ENCODE measurements around the gene CD58. TPM values are rescaled to one million over a fixed set of nuclear protein-coding genes. Genes with fewer than 3 reads are reported as not detected.

The CD58 gene
- total RNA-seq, 1 donor from 2014 or later: 160 TPM

- H3K4me1 Mint-ChIP-seq: no peaks in the 10 kb centered on the region
- DNase-seq (no peak), ATAC-seq (ENCODE audit: low read depth) (no peak)
- CTCF ChIA-PET: interaction anchor here (0.8 kb wide), 1 partner anchor 44 kb away, joined by 3 read pairs; no protein-coding TSS in a partner anchor
- H3K27me3 Mint-ChIP-seq: no peaks in the 10 kb centered on the region
- no peak overlapping the region for H3K27ac Mint-ChIP-seq
- TF ChIP-seq CTCF (IDR thresholded peaks at IDR 0.05): no peak
- peaks cover 6% of the 10 kb centered on the region for H3K9me3 Mint-ChIP-seq
- H3K36me3 Mint-ChIP-seq (ENCODE audit: low read depth): peaks cover 88% of the 10 kb centered on the region
- POLR2A ChIA-PET: no interaction called here
- H3K4me3 Mint-ChIP-seq: no peak overlapping the region
- intact Hi-C loops (cut with micrococcal nuclease): no loop called here
Observed at GRCh38 chr1:116529681-116530080, 41.1 kb downstream of the CD58 start.

- H3K9me3 Mint-ChIP-seq: peaks cover 6% of the 10 kb centered on the region
Observed at GRCh38 chr1:116529199-116529631, 41.6 kb downstream of the CD58 start.

GRCh38 chr1:116528329-116529083 is 42.3 kb downstream of the CD58 start:
- H3K4me3 Mint-ChIP-seq: no peak overlapping the region
- H3K9me3 Mint-ChIP-seq: peaks cover 6% of the 10 kb centered on the region
- TF ChIP-seq CTCF (IDR thresholded peaks at IDR 0.05): no peak
- no peak overlapping the region for H3K27ac Mint-ChIP-seq
- CTCF ChIA-PET: no interaction called here
- no peak for DNase-seq
- no peak for ATAC-seq (ENCODE audit: low read depth)
- no peaks in the 10 kb centered on the region for H3K27me3 Mint-ChIP-seq
- intact Hi-C loops (cut with micrococcal nuclease): loop anchor here (1.0 kb wide), 1 partner anchor 8 kb away; no protein-coding TSS in a partner anchor
- POLR2A ChIA-PET: no interaction called here
- no peaks in the 10 kb centered on the region for H3K4me1 Mint-ChIP-seq
- peaks cover 87% of the 10 kb centered on the region for H3K36me3 Mint-ChIP-seq (ENCODE audit: low read depth)

More at GRCh38 chr1:116529199-116529631, 41.6 kb downstream of the CD58 start:
- Mint-ChIP-seq H3K36me3 (ENCODE audit: low read depth) (peaks cover 89% of the 10 kb centered on the region), H3K27ac (no peak overlapping the region), H3K27me3 (no peaks in the 10 kb centered on the region), H3K4me3 (no peak overlapping the region), H3K4me1 (no peaks in the 10 kb centered on the region)
- TF ChIP-seq CTCF (IDR thresholded peaks at IDR 0.05): no peak
- ChIA-PET POLR2A (no interaction called here), CTCF (interaction anchor here (0.8 kb wide), 1 partner anchor 44 kb away, joined by 3 read pairs; no protein-coding TSS in a partner anchor)
- intact Hi-C loops (cut with micrococcal nuclease): no loop called here
- ATAC-seq (ENCODE audit: low read depth) (no peak), DNase-seq (no peak)

- POLR2A ChIA-PET: no interaction called here
- H3K4me1 Mint-ChIP-seq: no peaks in the 10 kb centered on the region
- CTCF ChIA-PET: no interaction called here
- H3K36me3 Mint-ChIP-seq (ENCODE audit: low read depth): peaks cover 87% of the 10 kb centered on the region
- DNase-seq (no peak), ATAC-seq (ENCODE audit: low read depth) (no peak)
- intact Hi-C loops (cut with micrococcal nuclease): loop anchor here (2.0 kb wide), 1 partner anchor 13 kb away; no protein-coding TSS in a partner anchor
- peaks cover 6% of the 10 kb centered on the region for H3K9me3 Mint-ChIP-seq
- no peak for TF ChIP-seq CTCF (IDR thresholded peaks at IDR 0.05)
- no peak overlapping the region for H3K27ac Mint-ChIP-seq
- no peak overlapping the region for H3K4me3 Mint-ChIP-seq
- H3K27me3 Mint-ChIP-seq: no peaks in the 10 kb centered on the region
Observed at GRCh38 chr1:116525440-116525839, 45.4 kb downstream of the CD58 start.

GRCh38 chr1:116521186-116521585 is 49.6 kb downstream of the CD58 start:
- peaks cover 16% of the 10 kb centered on the region for H3K4me1 Mint-ChIP-seq
- no peak for TF ChIP-seq CTCF (IDR thresholded peaks at IDR 0.05)
- H3K36me3 Mint-ChIP-seq (ENCODE audit: low read depth): peaks cover 87% of the 10 kb centered on the region
- H3K27me3 Mint-ChIP-seq: no peaks in the 10 kb centered on the region
- ATAC-seq (ENCODE audit: low read depth) (no peak), DNase-seq (no peak)
- intact Hi-C loops (cut with micrococcal nuclease): no loop called here
- peaks cover 2% of the 10 kb centered on the region for H3K9me3 Mint-ChIP-seq
- no peak overlapping the region for H3K4me3 Mint-ChIP-seq
- POLR2A ChIA-PET: no interaction called here
- CTCF ChIA-PET: no interaction called here
- H3K27ac Mint-ChIP-seq: no peak overlapping the region

Measured in activated B cell treated with CpG ODN at 0.5 μM for 24 hours (primary cell).